ENCODE results near the gene RBFOX1.

DNA sequence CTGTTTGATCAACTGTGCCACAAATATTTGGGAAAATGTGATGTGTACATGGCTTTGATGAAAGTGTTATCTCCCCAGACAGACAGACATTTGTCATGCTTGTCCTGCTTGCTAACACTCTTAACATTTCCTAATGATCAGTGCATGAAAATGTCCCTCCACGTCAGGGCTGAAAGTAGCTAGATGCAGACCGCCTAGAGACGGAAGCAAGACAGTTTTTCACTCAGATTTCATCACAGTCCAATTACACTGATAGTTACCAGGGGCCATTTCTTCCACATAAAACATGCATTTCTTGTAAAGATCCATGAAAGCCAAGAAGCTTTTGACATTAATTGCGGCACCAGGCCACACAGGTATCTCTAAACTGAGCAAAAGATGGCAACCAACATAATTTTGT, 347.7 kb downstream of the RBFOX1 start:
- TF ChIP-seq, protein P1, sequence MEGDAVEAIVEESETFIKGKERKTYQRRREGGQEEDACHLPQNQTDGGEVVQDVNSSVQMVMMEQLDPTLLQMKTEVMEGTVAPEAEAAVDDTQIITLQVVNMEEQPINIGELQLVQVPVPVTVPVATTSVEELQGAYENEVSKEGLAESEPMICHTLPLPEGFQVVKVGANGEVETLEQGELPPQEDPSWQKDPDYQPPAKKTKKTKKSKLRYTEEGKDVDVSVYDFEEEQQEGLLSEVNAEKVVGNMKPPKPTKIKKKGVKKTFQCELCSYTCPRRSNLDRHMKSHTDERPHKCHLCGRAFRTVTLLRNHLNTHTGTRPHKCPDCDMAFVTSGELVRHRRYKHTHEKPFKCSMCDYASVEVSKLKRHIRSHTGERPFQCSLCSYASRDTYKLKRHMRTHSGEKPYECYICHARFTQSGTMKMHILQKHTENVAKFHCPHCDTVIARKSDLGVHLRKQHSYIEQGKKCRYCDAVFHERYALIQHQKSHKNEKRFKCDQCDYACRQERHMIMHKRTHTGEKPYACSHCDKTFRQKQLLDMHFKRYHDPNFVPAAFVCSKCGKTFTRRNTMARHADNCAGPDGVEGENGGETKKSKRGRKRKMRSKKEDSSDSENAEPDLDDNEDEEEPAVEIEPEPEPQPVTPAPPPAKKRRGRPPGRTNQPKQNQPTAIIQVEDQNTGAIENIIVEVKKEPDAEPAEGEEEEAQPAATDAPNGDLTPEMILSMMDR (IDR thresholded peaks at IDR 0.05 in 2 of 3, conservative IDR thresholded peaks at IDR 0.05 in 1 of 3; ENCODE audit: borderline replicate concordance in 1 of 3, insufficient read depth in 1 of 3, low read depth in 2 of 3, low read length in 2 of 3) = no peak
- no peak for TF ChIP-seq POLR2A (IDR thresholded peaks at IDR 0.05; ENCODE audit: borderline replicate concordance, extremely low read depth, insufficient read depth, insufficient read length)
- no peak for TF ChIP-seq SRF (IDR thresholded peaks at IDR 0.05; ENCODE audit: low read depth)
- no peak for TF ChIP-seq POLR2AphosphoS5 (IDR thresholded peaks at IDR 0.05; ENCODE audit: low read depth, low read length)
- TF ChIP-seq EZH2 (IDR thresholded peaks at IDR 0.05) = no peak
- TF ChIP-seq, protein P2, sequence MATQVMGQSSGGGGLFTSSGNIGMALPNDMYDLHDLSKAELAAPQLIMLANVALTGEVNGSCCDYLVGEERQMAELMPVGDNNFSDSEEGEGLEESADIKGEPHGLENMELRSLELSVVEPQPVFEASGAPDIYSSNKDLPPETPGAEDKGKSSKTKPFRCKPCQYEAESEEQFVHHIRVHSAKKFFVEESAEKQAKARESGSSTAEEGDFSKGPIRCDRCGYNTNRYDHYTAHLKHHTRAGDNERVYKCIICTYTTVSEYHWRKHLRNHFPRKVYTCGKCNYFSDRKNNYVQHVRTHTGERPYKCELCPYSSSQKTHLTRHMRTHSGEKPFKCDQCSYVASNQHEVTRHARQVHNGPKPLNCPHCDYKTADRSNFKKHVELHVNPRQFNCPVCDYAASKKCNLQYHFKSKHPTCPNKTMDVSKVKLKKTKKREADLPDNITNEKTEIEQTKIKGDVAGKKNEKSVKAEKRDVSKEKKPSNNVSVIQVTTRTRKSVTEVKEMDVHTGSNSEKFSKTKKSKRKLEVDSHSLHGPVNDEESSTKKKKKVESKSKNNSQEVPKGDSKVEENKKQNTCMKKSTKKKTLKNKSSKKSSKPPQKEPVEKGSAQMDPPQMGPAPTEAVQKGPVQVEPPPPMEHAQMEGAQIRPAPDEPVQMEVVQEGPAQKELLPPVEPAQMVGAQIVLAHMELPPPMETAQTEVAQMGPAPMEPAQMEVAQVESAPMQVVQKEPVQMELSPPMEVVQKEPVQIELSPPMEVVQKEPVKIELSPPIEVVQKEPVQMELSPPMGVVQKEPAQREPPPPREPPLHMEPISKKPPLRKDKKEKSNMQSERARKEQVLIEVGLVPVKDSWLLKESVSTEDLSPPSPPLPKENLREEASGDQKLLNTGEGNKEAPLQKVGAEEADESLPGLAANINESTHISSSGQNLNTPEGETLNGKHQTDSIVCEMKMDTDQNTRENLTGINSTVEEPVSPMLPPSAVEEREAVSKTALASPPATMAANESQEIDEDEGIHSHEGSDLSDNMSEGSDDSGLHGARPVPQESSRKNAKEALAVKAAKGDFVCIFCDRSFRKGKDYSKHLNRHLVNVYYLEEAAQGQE (IDR thresholded peaks at IDR 0.05; ENCODE audit: low read depth) = no peak
- no peak for TF ChIP-seq ZNF274 (IDR thresholded peaks at IDR 0.05; ENCODE audit: low read depth, low read length)
- no peak for TF ChIP-seq EZH2phosphoT487 (IDR thresholded peaks at IDR 0.05; ENCODE audit: borderline replicate concordance)
- no peak for TF ChIP-seq YY1 (IDR thresholded peaks at IDR 0.05; ENCODE audit: extremely low read depth, insufficient replicate concordance, low read depth, low read length)
- TF ChIP-seq, protein P3, sequence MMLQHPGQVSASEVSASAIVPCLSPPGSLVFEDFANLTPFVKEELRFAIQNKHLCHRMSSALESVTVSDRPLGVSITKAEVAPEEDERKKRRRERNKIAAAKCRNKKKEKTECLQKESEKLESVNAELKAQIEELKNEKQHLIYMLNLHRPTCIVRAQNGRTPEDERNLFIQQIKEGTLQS (IDR thresholded peaks at IDR 0.05) = no peak
- TF ChIP-seq EGR1 (IDR thresholded peaks at IDR 0.05; ENCODE audit: low read depth) = no peak
- no peak for TF ChIP-seq ELF1 (IDR thresholded peaks at IDR 0.05; ENCODE audit: borderline replicate concordance, low read depth)
- no peak for TF ChIP-seq RAD21 (IDR thresholded peaks at IDR 0.05; ENCODE audit: low read depth)
